ENCODE results near the gene RNF180. TPM values are rescaled to one million over a fixed set of nuclear protein-coding genes. Genes with fewer than 3 reads are reported as not detected.
"Not testable (repeated sequence)": the region's sequence is repeated elsewhere in the genome, so short reads cannot be mapped to it uniquely, and the experiment has no call there.

RNF180 gene
- total RNA-seq, 1 experiment from 2014 or later: 0.30 TPM

- Histone ChIP-seq H3K9ac (ENCODE audit: low read length) (no peak overlapping the region), H4K20me1 (ENCODE audit: insufficient read depth, low read depth, low read length) (no peaks in the 10 kb centered on the region), H3K9me2 (replicated peaks; ENCODE audit: insufficient read depth, low read length) (no peaks in the 10 kb centered on the region), H3K4me2 (ENCODE audit: low read depth, low read length, poor library complexity, severe bottlenecking) (no peak overlapping the region), H3K27ac (ENCODE audit: low read length) (no peak overlapping the region), H3K79me2 (ENCODE audit: low read length) (no peaks in the 10 kb centered on the region), H3K4me1 (ENCODE audit: low read length) (no peaks in the 10 kb centered on the region), H3K36me3 (ENCODE audit: insufficient read depth, low read length) (no peaks in the 10 kb centered on the region), H2AFZ (ENCODE audit: low read length) (no peak overlapping the region), H3K9me3 (ENCODE audit: low read length) (no peaks in the 10 kb centered on the region), H3K4me3 (ENCODE audit: low read length) (no peak overlapping the region), H3K27me3 (ENCODE audit: low read length) (no peaks in the 10 kb centered on the region)
- peak; percentile 68 for DNase-seq
These were observed 63.6 kb downstream of the RNF180 start for GRCh38 chr5:64229163-64229774.

- Histone ChIP-seq H3K79me2 (ENCODE audit: low read length) (no peaks in the 10 kb centered on the region), H3K4me2 (ENCODE audit: low read depth, low read length, poor library complexity, severe bottlenecking) (no peak overlapping the region), H3K9ac (ENCODE audit: low read length) (no peak overlapping the region), H3K9me2 (replicated peaks; ENCODE audit: insufficient read depth, low read length) (no peaks in the 10 kb centered on the region), H3K27ac (ENCODE audit: low read length) (no peak overlapping the region), H3K4me3 (ENCODE audit: low read length) (no peak overlapping the region), H3K4me1 (ENCODE audit: low read length) (no peaks in the 10 kb centered on the region), H3K9me3 (ENCODE audit: low read length) (no peaks in the 10 kb centered on the region), H4K20me1 (ENCODE audit: insufficient read depth, low read depth, low read length) (no peaks in the 10 kb centered on the region), H3K27me3 (ENCODE audit: low read length) (no peaks in the 10 kb centered on the region), H2AFZ (ENCODE audit: low read length) (no peak overlapping the region), H3K36me3 (ENCODE audit: insufficient read depth, low read length) (no peaks in the 10 kb centered on the region)
- DNase-seq: no peak
These were observed 95.1 kb downstream of the RNF180 start for GRCh38 chr5:64260756-64261155.

GRCh38 chr5:64269164-64269563 lies 103.5 kb downstream of the RNF180 start:
- H3K9me2 ChIP-seq (replicated peaks; ENCODE audit: insufficient read depth, low read length): no peaks in the 10 kb centered on the region
- H3K27me3 ChIP-seq (ENCODE audit: low read length): no peaks in the 10 kb centered on the region
- H3K27ac ChIP-seq (ENCODE audit: low read length): no peak overlapping the region
- H3K4me1 ChIP-seq (ENCODE audit: low read length): no peaks in the 10 kb centered on the region
- H3K36me3 ChIP-seq (ENCODE audit: insufficient read depth, low read length): no peaks in the 10 kb centered on the region
- H3K4me3 ChIP-seq (ENCODE audit: low read length): no peak overlapping the region
- no peak overlapping the region for H3K9ac ChIP-seq (ENCODE audit: low read length)
- no peak for DNase-seq
- no peak overlapping the region for H3K4me2 ChIP-seq (ENCODE audit: low read depth, low read length, poor library complexity, severe bottlenecking)
- no peak overlapping the region for H2AFZ ChIP-seq (ENCODE audit: low read length)
- no peaks in the 10 kb centered on the region for H4K20me1 ChIP-seq (ENCODE audit: insufficient read depth, low read depth, low read length)
- no peaks in the 10 kb centered on the region for H3K9me3 ChIP-seq (ENCODE audit: low read length)
- no peaks in the 10 kb centered on the region for H3K79me2 ChIP-seq (ENCODE audit: low read length)

GRCh38 chr5:64273276-64273675 lies 107.6 kb downstream of the RNF180 start:
- Histone ChIP-seq H3K79me2 (ENCODE audit: low read length) (no peaks in the 10 kb centered on the region), H3K4me1 (ENCODE audit: low read length) (no peaks in the 10 kb centered on the region), H2AFZ (ENCODE audit: low read length) (no peak overlapping the region), H3K9me3 (ENCODE audit: low read length) (no peaks in the 10 kb centered on the region), H3K4me3 (ENCODE audit: low read length) (no peak overlapping the region), H3K4me2 (ENCODE audit: low read depth, low read length, poor library complexity, severe bottlenecking) (no peak overlapping the region), H3K27me3 (ENCODE audit: low read length) (no peaks in the 10 kb centered on the region), H3K27ac (ENCODE audit: low read length) (no peak overlapping the region), H3K9ac (ENCODE audit: low read length) (no peak overlapping the region), H3K36me3 (ENCODE audit: insufficient read depth, low read length) (no peaks in the 10 kb centered on the region), H4K20me1 (ENCODE audit: insufficient read depth, low read depth, low read length) (no peaks in the 10 kb centered on the region), H3K9me2 (replicated peaks; ENCODE audit: insufficient read depth, low read length) (no peaks in the 10 kb centered on the region)
- DNase-seq: no peak

GRCh38 chr5:64285188-64286130 lies 119.8 kb downstream of the RNF180 start:
- Histone ChIP-seq H3K79me2 (ENCODE audit: low read length) (no peaks in the 10 kb centered on the region), H3K9me2 (replicated peaks; ENCODE audit: insufficient read depth, low read length) (no peaks in the 10 kb centered on the region), H3K9ac (ENCODE audit: low read length) (no peak overlapping the region), H3K4me3 (ENCODE audit: low read length) (no peak overlapping the region), H3K4me1 (ENCODE audit: low read length) (no peaks in the 10 kb centered on the region), H3K27me3 (ENCODE audit: low read length) (no peaks in the 10 kb centered on the region), H2AFZ (ENCODE audit: low read length) (no peak overlapping the region), H3K4me2 (ENCODE audit: low read depth, low read length, poor library complexity, severe bottlenecking) (no peak overlapping the region), H3K9me3 (ENCODE audit: low read length) (no peaks in the 10 kb centered on the region), H3K27ac (ENCODE audit: low read length) (no peak overlapping the region), H3K36me3 (ENCODE audit: insufficient read depth, low read length) (no peaks in the 10 kb centered on the region), H4K20me1 (ENCODE audit: insufficient read depth, low read depth, low read length) (no peaks in the 10 kb centered on the region)
- DNase-seq: no peak

- no peak overlapping the region for H3K27ac ChIP-seq (ENCODE audit: low read length)
- H3K4me1 ChIP-seq (ENCODE audit: low read length): no peaks in the 10 kb centered on the region
- H3K27me3 ChIP-seq (ENCODE audit: low read length): no peaks in the 10 kb centered on the region
- H3K9ac ChIP-seq (ENCODE audit: low read length): no peak overlapping the region
- no peak overlapping the region for H2AFZ ChIP-seq (ENCODE audit: low read length)
- no peaks in the 10 kb centered on the region for H3K36me3 ChIP-seq (ENCODE audit: insufficient read depth, low read length)
- no peak overlapping the region for H3K4me3 ChIP-seq (ENCODE audit: low read length)
- no peaks in the 10 kb centered on the region for H3K9me2 ChIP-seq (replicated peaks; ENCODE audit: insufficient read depth, low read length)
- DNase-seq: no peak
- H4K20me1 ChIP-seq (ENCODE audit: insufficient read depth, low read depth, low read length): no peaks in the 10 kb centered on the region
- H3K79me2 ChIP-seq (ENCODE audit: low read length): no peaks in the 10 kb centered on the region
- H3K4me2 ChIP-seq (ENCODE audit: low read depth, low read length, poor library complexity, severe bottlenecking): no peak overlapping the region
- no peaks in the 10 kb centered on the region for H3K9me3 ChIP-seq (ENCODE audit: low read length)
These were observed 120.7 kb downstream of the RNF180 start for GRCh38 chr5:64286381-64286780.

GRCh38 chr5:64288496-64288895 lies 122.9 kb downstream of the RNF180 start:
- not testable (repeated sequence) for H3K9ac ChIP-seq (ENCODE audit: low read length); H3K36me3 ChIP-seq (ENCODE audit: insufficient read depth, low read length)

GRCh38 chr5:64292611-64293215 lies 127.1 kb downstream of the RNF180 start:
- DNase-seq: no peak
- H3K9me2 ChIP-seq (replicated peaks; ENCODE audit: insufficient read depth, low read length): no peaks in the 10 kb centered on the region
- no peaks in the 10 kb centered on the region for H3K4me1 ChIP-seq (ENCODE audit: low read length)
- H3K9ac ChIP-seq (ENCODE audit: low read length): no peak overlapping the region
- no peak overlapping the region for H3K27ac ChIP-seq (ENCODE audit: low read length)
- no peaks in the 10 kb centered on the region for H4K20me1 ChIP-seq (ENCODE audit: insufficient read depth, low read depth, low read length)
- no peak overlapping the region for H2AFZ ChIP-seq (ENCODE audit: low read length)
- no peaks in the 10 kb centered on the region for H3K79me2 ChIP-seq (ENCODE audit: low read length)
- no peak overlapping the region for H3K4me3 ChIP-seq (ENCODE audit: low read length)
- no peak overlapping the region for H3K4me2 ChIP-seq (ENCODE audit: low read depth, low read length, poor library complexity, severe bottlenecking)
- H3K9me3 ChIP-seq (ENCODE audit: low read length): no peaks in the 10 kb centered on the region
- H3K36me3 ChIP-seq (ENCODE audit: insufficient read depth, low read length): no peaks in the 10 kb centered on the region
- H3K27me3 ChIP-seq (ENCODE audit: low read length): no peaks in the 10 kb centered on the region

More at GRCh38 chr5:64288496-64288895, 122.9 kb downstream of the RNF180 start:
- H4K20me1 ChIP-seq (ENCODE audit: insufficient read depth, low read depth, low read length); DNase-seq; H3K9me2 ChIP-seq (replicated peaks; ENCODE audit: insufficient read depth, low read length); H3K4me2 ChIP-seq (ENCODE audit: low read depth, low read length, poor library complexity, severe bottlenecking); H3K9me3 ChIP-seq (ENCODE audit: low read length); H2AFZ ChIP-seq (ENCODE audit: low read length); H3K27me3 ChIP-seq (ENCODE audit: low read length); H3K79me2 ChIP-seq (ENCODE audit: low read length); H3K4me3 ChIP-seq (ENCODE audit: low read length); H3K27ac ChIP-seq (ENCODE audit: low read length); H3K4me1 ChIP-seq (ENCODE audit: low read length): not testable (repeated sequence)
